HEK293 (cell line): ENCODE data around the gene SCAMP2.

Experiments used
- CTCF ChIA-PET: fragments of 350-600 bp; formaldehyde crosslinking; extraction: SDS; loops from one replicate; lab custom pipeline; 2021; ENCODE audit warnings: antibody characterized with exemption; lab: Yijun Ruan, JAX
- POLR2A ChIA-PET: fragments of 300-600 bp; formaldehyde crosslinking; extraction: SDS; loops from one replicate; lab custom pipeline; 2020; ENCODE audit warnings: antibody characterized with exemption, inconsistent platforms; lab: Yijun Ruan, JAX
- H3K27ac ChIP-seq: fragments of 200-500 bp; sonication (Bioruptor generic); 2 replicates; pipeline ENCODE4 v1.5.1; 2014; ENCODE audit warnings: low read depth, low read length, control low read depth, inconsistent platforms; ENCODE audit errors: extremely low read depth
- H3K36me3 ChIP-seq, 2 experiments: fragments of 200-500 bp in 1 of 2; sonication (Bioruptor generic) in 1 of 2; 1 replicate in 1 of 2; 2 replicates in 1 of 2; pipeline ENCODE4 v1.5.1; 2014 to 2017; ENCODE audit warnings: inconsistent platforms in 2 of 2, low read length in 2 of 2; ENCODE audit not compliant: control insufficient read depth in 2 of 2, insufficient read depth in 1 of 2
- H3K4me1 ChIP-seq: fragments of 200-500 bp; sonication (Bioruptor generic); 2 replicates; pipeline ENCODE4 v1.5.1; 2014; ENCODE audit warnings: mild to moderate bottlenecking, low read length, inconsistent platforms; ENCODE audit not compliant: control insufficient read depth, insufficient read depth
- H3K4me3 ChIP-seq: 2 replicates; pipeline ENCODE4 v1.5.1; 2011; ENCODE audit warnings: low read depth, mild to moderate bottlenecking, control low read depth, low read length, moderate library complexity
- H3K9me3 ChIP-seq: fragments of 200-500 bp; sonication (Bioruptor generic); 2 replicates; pipeline ENCODE4 v1.5.1; 2014; ENCODE audit warnings: low read depth, low read length, inconsistent platforms; ENCODE audit not compliant: control insufficient read depth, insufficient read depth
- BCL11B ChIP-seq: fragments of 450-650 bp; formaldehyde crosslinking; IDR thresholded peaks from 2 replicates; pipeline ENCODE4 v1.5.1; 2016; ENCODE audit warnings: low read depth, missing biosample characterization, missing genetic modification characterization
- MZF1 ChIP-seq: fragments of 450-650 bp; formaldehyde crosslinking; IDR thresholded peaks from 2 replicates; pipeline ENCODE4 v1.5.1; 2017; ENCODE audit warnings: missing biosample characterization, missing genetic modification characterization, borderline replicate concordance
- PRDM2 ChIP-seq: fragments of 450-650 bp; formaldehyde crosslinking; IDR thresholded peaks from 2 replicates; pipeline ENCODE4 v1.5.1; 2016; ENCODE audit warnings: missing biosample characterization, missing genetic modification characterization, borderline replicate concordance
- ZBTB21 ChIP-seq: fragments of 450-650 bp; formaldehyde crosslinking; IDR thresholded peaks from 2 replicates; pipeline ENCODE4 v1.5.1; 2017; ENCODE audit warnings: missing biosample characterization, missing genetic modification characterization
- ZBTB44 ChIP-seq: fragments of 450-650 bp; IDR thresholded peaks from 2 replicates; pipeline ENCODE4 v1.5.1; 2018; ENCODE audit warnings: missing biosample characterization, mild to moderate bottlenecking, missing genetic modification characterization
- ZFP3 ChIP-seq: fragments of 450-650 bp; formaldehyde crosslinking; IDR thresholded peaks from 2 replicates; pipeline ENCODE4 v1.5.1; 2016; ENCODE audit warnings: low read depth, missing biosample characterization, missing genetic modification characterization
- ZIC2 ChIP-seq: fragments of 450-650 bp; formaldehyde crosslinking; IDR thresholded peaks from 2 replicates; pipeline ENCODE4 v1.5.1; 2016; ENCODE audit warnings: missing biosample characterization, missing genetic modification characterization
- ZNF114 ChIP-seq: fragments of 450-650 bp; formaldehyde crosslinking; IDR thresholded peaks from 2 replicates; pipeline ENCODE4 v1.5.0; 2017; ENCODE audit warnings: missing biosample characterization, missing genetic modification characterization
- ZNF18 ChIP-seq: fragments of 450-650 bp; formaldehyde crosslinking; IDR thresholded peaks from 2 replicates; pipeline ENCODE4 v1.5.1; 2016; ENCODE audit warnings: missing biosample characterization, missing genetic modification characterization
- ZNF2 ChIP-seq: fragments of 450-650 bp; formaldehyde crosslinking; IDR thresholded peaks from 2 replicates; pipeline ENCODE4 v1.5.1; 2016; ENCODE audit warnings: missing biosample characterization, missing genetic modification characterization
- ZNF202 ChIP-seq: fragments of 450-650 bp; formaldehyde crosslinking; IDR thresholded peaks from 2 replicates; pipeline ENCODE4 v1.5.1; 2016; ENCODE audit warnings: missing biosample characterization, missing genetic modification characterization, borderline replicate concordance
- ZNF24 ChIP-seq: fragments of 450-650 bp; formaldehyde crosslinking; IDR thresholded peaks from 2 replicates; pipeline ENCODE4 v1.5.1; 2016; ENCODE audit warnings: missing biosample characterization, missing genetic modification characterization
- ZNF350 ChIP-seq: fragments of 450-650 bp; formaldehyde crosslinking; IDR thresholded peaks from 2 replicates; pipeline ENCODE4 v1.5.0; 2017; ENCODE audit warnings: missing biosample characterization, mild to moderate bottlenecking, missing genetic modification characterization
- ZNF426 ChIP-seq: fragments of 450-650 bp; formaldehyde crosslinking; IDR thresholded peaks from 2 replicates; pipeline ENCODE4 v1.5.1; 2017; ENCODE audit warnings: missing biosample characterization, missing genetic modification characterization, mild to moderate bottlenecking, inconsistent platforms, moderate library complexity
- ZNF473 ChIP-seq: fragments of 450-650 bp; formaldehyde crosslinking; IDR thresholded peaks from 2 replicates; pipeline ENCODE4 v1.5.1; 2017; ENCODE audit warnings: missing biosample characterization, missing genetic modification characterization
- ZNF529 ChIP-seq: fragments of 450-650 bp; formaldehyde crosslinking; IDR thresholded peaks from 2 replicates; pipeline ENCODE4 v1.5.1; 2017; ENCODE audit warnings: missing genetic modification characterization, missing biosample characterization; ENCODE audit not compliant: insufficient replicate concordance
- ZNF596 ChIP-seq: fragments of 450-650 bp; IDR thresholded peaks from 2 replicates; pipeline ENCODE4 v1.5.0; 2018; ENCODE audit warnings: missing biosample characterization, mild to moderate bottlenecking, missing genetic modification characterization, moderate library complexity
- ZNF658 ChIP-seq: fragments of 450-650 bp; formaldehyde crosslinking; IDR thresholded peaks from 2 replicates; pipeline ENCODE4; 2016; ENCODE audit warnings: missing biosample characterization, missing genetic modification characterization
- ZNF660 ChIP-seq: fragments of 450-650 bp; IDR thresholded peaks from 2 replicates; pipeline ENCODE4 v1.5.1; 2018; ENCODE audit warnings: missing biosample characterization, mild to moderate bottlenecking, missing genetic modification characterization
- ZNF670 ChIP-seq: fragments of 450-650 bp; formaldehyde crosslinking; IDR thresholded peaks from 2 replicates; pipeline ENCODE4 v1.5.1; 2016; ENCODE audit warnings: missing biosample characterization, missing genetic modification characterization, low read depth
- ZNF76 ChIP-seq: fragments of 450-650 bp; formaldehyde crosslinking; IDR thresholded peaks from 2 replicates; pipeline ENCODE4; 2016; ENCODE audit warnings: low read depth, missing biosample characterization, missing genetic modification characterization, borderline replicate concordance
- ZNF791 ChIP-seq: fragments of 450-650 bp; formaldehyde crosslinking; IDR thresholded peaks from 2 replicates; pipeline ENCODE4 v1.5.1; 2016; ENCODE audit warnings: missing biosample characterization, missing genetic modification characterization

The SCAMP2 gene

GRCh38 chr15:74802290-74802689 is 70.9 kb downstream of the SCAMP2 start:
- no peak overlapping the region for H3K27ac ChIP-seq
- TF ChIP-seq ZNF660 (tag by site-specific recombination) (no peak), ZNF202 (tag by site-specific recombination) (no peak), PRDM2 (no peak), ZNF473 (tag by site-specific recombination) (no peak), ZNF114 (tag by site-specific recombination) (no peak), ZNF350 (no peak)
- peaks cover 12 to 66% of the 10 kb centered on the region in 2 experiments; a peak in 2 of 3 replicates for H3K36me3 ChIP-seq
- H3K9me3 ChIP-seq = no peaks in the 10 kb centered on the region
- ChIA-PET CTCF (interaction anchor here (0.6 to 25.7 kb wide), 3 partner anchors 9 to 27 kb away, joined by 3 to 649 read pairs (median 3); partner anchors contain the start of gene CSK), POLR2A (no interaction called here)
- H3K4me1 ChIP-seq = no peaks in the 10 kb centered on the region
- H3K4me3 ChIP-seq = no peak overlapping the region

GRCh38 chr15:74801311-74801997 is 71.7 kb downstream of the SCAMP2 start:
- Histone ChIP-seq H3K4me1 (no peaks in the 10 kb centered on the region), H3K27ac (no peak overlapping the region), H3K36me3 (peaks cover 12 to 66% of the 10 kb centered on the region in 2 experiments; a peak in 2 of 3 replicates), H3K9me3 (no peaks in the 10 kb centered on the region), H3K4me3 (no peak overlapping the region)
- ChIA-PET POLR2A (no interaction called here), CTCF (interaction anchor here (1.0 to 25.7 kb wide), 7 partner anchors 9 to 40 kb away, joined by 3 to 649 read pairs (median 12); partner anchors contain the start of gene CSK)
- TF ChIP-seq ZBTB44 (tag by site-specific recombination) = no peak
- TF ChIP-seq ZIC2 (tag by site-specific recombination) = no peak
- no peak for TF ChIP-seq ZNF2 (tag by site-specific recombination)
- TF ChIP-seq BCL11B = no peak
- no peak for TF ChIP-seq ZNF670
- no peak for TF ChIP-seq ZFP3 (tag by site-specific recombination)
- TF ChIP-seq ZNF529 (tag by site-specific recombination) = no peak
- TF ChIP-seq MZF1 (tag by site-specific recombination) = no peak
- TF ChIP-seq ZNF658 = no peak
- no peak for TF ChIP-seq ZNF76 (tag by site-specific recombination)
- TF ChIP-seq ZBTB21 (tag by site-specific recombination) = no peak
- TF ChIP-seq ZNF18 (tag by site-specific recombination) = no peak
- no peak for TF ChIP-seq ZNF791 (tag by site-specific recombination)
- TF ChIP-seq ZNF24 = no peak
- no peak for TF ChIP-seq ZNF426 (tag by site-specific recombination)
- no peak for TF ChIP-seq ZNF596 (tag by site-specific recombination)
